Activated T-helper 1 cell treated with Interleukin-2 at 50 U/mL for 16 hours (primary cell): Measurements from ENCODE around the gene TMPRSS6.

Source experiments
- DNase-seq: peaks from one replicate; pipeline ENCODE4 v3.0.0-alpha.2; 2020; ENCODE audit warnings: low read depth

TMPRSS6 gene

DNA sequence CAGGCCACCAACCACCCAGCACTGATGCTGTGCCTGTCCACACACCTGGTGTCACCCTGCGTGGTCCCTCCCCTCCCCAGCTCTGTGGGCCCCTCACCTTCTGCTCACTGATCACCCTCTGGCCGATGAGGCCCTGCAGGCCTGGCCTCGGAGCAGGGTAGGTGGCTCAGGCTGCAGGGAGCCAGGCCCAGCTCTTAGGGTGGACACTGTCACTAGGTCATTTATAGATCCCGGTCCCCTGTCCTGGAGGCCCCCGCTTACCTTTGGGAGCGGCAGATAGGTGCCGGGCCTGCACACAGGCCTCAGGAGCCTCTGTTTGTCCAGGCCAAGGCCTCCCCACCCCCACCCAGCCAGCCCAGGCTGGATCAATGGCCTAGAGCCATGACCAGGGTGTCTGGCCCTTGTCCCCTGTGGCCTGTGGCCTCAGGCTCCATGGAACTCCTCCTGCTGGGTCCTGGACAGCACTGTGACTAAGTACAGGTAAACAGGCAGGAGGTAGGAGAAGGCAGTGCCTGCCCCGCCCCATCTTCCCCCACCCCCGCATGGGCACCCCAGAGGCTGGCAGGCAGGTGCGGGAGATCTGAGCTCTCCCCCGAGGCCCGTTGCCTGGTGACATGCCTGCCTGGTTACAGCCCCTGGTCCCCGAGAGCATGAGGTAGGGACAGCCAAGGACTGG lies at the start of gene TMPRSS6:
TMPRSS6 (minus strand) TSS at position 472 of the 676 bp plus-strand sequence. CDS start 6,296 bp downstream, outside the sequence.
- no peak for DNase-seq

DNA sequence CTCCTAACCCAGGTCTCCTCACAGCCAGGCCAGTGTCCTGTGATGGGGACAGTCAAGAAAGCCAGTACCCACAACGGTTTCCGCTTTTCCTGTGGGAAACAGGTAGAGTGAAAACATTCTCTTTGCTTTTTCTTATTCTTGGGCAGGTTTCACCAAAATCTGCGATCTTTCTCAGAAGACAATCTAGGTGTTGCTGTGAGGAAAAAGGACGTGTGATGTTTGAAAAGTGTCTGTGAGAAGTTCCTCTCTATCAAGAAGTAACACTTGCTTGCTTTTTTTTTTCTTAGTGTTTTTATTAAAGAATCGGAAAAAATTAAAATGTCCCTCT lies 49.4 kb upstream of the TMPRSS6 start:
- no peak for DNase-seq

DNA sequence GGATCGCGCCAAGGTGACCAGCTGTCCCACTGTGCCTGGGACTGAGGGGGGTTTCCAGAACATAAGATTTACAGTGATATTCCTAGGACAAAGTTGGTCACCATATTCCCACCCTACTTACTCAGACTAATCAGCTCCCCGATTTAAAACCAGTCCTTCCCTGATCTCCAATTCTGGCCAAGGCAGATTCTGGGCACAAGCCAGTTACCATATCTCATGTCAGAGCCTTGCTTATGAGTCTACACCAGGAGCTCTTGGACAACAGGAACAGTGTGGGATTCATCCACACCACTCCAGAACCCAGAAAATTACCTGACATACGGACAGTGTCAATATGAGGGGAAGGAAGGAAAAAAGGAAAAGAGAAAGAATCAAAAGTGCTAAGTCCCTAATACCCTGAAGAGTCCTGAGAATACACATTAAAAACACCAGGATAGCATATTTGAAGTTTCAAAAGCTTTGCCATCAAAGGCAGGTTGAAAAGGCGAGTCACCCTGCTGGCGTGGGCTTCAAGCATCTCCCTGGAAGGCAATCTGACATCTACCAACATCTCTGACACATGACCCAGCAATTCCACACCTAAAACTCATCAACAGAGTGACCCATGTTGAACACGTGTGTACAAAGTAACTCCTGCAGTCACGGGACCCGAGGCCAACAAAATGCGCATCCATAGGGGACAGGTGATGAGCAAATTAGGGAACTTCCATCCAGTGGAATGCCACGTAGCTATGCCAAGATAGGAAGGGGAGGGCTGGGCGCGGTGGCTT lies 48.2 kb upstream of the TMPRSS6 start:
- no peak for DNase-seq

DNA sequence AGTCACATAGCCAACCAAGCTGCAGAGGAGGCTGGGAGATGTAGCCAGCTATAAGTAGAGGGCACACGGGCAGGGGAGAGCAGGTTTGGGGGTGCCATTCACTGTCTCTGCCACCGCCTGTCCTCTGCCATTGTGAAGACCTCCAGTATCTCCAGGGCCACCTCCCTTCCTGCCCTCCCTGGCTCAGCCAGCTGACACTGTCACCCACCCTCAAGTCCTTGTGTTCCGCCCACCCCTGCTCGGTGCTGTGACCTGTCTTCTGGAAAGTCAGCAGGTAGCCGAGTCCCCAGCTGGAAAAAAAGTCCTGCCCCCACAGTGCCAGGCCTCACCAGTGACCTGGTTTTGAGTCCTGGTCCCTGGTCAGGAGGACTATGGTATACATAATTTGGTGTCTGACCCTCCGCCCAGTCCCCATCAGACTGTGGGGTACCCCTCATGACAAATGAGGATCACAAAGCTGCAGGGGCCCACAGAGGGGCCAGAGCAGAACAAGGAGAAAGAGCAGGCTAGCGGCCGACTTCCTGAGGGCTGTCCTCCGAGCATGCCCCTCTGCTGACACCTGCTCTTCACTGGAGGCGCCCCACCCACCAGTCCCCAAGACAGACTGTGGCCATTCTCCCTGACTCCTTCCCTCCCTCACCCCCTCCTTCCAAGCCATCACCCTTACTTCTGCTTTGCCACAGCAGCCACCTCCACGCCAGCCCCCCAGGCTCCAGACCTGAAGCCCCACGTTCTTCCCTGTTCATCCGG lies 47.3 kb upstream of the TMPRSS6 start:
- DNase-seq = no peak

DNA sequence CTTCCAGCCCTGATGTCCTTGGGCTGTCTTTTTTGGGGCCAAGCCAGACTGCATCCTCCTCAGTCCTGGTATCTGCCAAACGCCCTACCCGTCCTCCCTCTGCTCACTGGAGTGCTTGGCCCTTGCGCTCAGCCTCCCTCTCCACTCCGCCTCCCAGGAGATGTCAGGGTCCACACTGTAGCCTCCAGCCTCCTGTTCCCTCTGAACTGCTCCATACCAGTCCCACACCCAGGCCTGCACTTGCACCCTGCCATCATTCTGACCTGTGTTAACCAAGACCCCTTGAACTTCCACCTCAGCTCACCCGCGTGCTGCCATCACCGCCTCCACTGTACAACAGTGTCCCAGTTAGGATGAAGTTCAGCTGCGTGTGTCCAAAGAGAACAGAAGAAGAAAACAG lies 46.5 kb upstream of the TMPRSS6 start:
- DNase-seq = no peak

DNA sequence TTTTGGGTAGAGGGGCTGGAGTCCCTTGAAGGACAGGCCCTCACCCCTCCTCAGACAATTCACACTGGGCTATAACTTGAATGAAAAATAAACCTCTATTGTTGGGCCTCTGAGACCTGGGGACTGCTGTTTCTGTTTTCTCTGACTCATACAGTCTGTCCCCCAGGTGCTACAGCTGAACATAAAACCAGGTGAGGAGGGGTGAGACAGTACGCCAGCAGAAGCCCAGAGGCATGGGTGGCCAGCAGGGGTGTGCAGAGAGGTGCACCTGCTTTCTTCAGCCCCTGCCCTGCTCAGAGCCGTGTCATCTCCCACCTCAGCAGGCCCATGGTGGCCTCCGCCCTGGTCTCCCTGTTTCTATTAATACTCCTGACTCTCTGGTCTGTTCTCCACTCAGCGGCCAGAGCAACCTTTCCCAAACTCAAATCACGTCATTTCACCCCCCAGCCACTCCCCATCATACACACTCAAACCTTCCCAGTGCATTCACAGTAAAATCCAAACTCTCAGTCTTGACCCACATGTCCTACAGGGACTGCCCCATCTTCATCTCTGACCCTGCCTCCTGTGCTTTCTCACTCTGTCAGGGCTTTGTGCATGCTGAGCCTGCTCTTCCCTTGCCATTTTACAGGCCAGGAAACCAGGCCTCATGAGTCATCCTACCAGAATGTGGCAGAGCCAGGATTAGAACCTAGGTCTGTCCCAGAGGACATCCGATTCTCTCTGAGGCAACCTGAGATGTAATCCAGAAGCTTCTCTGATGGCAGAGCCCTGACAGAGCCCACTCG lies 45.6 kb upstream of the TMPRSS6 start:
- DNase-seq = no peak

DNA sequence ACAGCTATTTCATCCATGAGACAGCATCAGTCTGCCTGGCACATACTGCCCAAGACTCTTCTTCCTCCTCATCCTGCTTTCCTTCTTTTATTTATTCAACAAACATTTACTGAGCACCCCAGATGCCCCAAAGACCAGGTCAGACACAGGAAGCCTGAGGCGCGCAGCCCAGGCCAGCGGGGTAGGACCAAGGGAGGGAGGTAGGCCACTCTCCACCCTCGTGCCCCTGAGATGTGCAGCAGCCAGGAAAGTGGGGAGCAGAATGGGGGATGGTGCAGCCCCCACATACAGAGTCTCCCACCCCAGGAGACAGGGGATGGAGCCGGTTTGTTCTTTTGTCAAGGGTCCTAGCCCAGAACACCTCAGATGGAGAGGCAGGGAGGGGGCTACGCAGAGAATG lies 44.4 kb upstream of the TMPRSS6 start:
- DNase-seq = no peak

DNA sequence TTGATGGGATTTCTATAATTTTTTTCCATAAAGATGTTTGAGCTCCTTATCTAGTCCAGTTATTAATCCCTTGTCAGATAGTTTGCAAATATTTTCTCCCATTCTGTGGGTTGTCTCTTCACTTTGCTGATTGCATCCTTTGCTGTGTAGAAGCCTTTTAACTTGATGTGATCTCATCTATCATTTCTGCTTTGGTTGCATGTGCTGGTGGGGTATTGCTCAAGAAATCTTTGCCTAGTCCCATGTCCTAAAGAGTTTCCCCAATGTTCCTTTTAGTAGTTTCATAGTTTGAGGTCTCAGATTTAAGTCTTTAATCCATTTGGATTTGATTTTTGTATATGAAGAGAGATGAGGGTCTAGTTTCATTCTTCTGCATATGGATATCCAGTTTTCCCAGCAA lies 41.9 kb upstream of the TMPRSS6 start:
- DNase-seq = no peak

DNA sequence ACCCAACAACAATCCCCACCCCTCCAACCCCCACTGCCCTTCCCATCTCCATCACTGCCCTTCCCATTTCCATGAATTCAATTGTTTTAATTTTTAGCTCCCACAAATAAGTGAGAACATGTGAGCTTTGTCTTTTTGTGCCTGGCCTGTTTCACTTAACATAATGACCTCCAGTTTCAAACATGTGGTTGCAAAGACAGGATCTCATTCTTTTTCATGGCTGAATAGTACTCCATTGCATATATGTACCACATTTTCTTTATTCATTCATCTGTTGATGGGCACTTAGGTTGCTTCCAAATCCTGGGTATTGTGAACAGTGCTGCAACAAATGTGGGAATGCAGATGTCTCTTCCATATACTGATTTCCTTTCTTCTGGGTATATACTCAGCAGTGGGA lies 41.2 kb upstream of the TMPRSS6 start:
- DNase-seq = no peak

DNA sequence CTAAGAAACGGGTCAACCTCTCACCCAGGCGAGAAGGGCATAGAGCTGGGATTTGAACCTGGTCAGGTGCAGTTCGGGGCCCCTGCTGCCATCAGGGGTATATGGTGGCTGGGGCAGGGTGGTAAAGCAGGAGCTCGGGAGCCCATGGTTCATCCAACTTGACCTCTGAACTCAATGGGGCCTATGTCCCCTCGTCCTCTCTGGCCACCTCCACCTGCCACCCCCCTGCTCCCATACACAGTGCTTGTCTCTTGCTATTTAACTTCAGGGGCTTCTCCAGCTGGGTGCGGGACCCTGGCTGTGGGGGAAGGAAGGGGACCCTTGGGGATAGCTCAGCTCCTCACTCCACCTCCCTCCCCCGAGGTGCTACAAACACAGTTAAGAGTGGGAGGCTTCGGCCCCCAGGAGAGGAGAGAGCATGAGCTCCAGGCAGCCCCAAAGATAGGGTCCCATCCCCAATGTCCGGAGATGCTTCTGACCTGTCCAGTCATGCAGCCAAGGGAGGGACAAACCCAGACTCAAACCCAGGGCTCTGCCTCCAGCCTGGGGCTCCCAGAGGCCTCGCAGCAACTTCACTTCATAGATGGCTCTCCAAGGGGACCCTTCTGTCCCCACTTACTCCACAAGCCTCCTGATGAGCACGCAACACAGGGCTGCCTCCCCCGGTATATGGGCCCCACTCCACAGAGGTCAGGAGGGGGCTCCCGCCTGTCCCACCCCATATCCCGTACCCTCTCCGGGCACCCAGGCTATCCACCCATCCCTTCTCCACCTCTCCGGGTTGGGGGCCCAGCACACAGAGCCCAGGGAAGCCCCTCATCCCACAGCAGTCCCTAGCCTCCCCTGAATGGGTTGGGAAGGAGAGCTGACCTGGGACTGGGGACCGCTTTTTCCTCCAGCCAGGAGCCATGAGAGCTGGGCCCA lies 39.5 kb upstream of the TMPRSS6 start:
- DNase-seq = no peak

DNA sequence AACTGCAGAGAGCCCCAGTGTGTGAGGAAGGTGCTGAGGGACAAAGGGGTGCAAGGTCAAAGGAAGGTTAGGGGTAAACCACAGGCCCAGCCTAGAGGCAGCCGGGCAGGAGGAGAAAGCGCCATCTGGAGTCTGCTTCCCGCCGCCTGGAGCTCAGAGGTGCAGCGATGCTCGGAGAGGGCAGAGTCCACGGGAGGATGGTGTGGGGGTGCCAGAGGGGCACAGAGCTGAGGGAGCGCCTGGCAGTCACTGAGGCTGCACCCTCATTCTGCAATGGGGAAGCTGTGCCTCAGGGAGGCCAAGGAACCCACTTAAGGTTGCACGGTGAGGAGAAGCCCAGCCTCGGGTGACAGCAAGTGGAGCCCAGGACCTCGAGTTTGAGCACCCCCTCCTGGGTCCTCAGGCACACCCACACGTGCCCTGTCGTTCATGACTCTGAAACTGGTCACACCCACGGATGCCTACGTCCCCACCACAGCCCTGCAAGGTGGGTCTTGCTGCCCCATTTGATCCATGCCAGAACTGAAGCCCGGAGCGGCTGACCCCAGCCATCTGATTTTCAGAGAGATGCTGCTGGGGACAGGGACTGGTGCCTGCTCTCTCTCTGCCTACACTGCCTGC lies 38.6 kb upstream of the TMPRSS6 start:
- DNase-seq = no peak

DNA sequence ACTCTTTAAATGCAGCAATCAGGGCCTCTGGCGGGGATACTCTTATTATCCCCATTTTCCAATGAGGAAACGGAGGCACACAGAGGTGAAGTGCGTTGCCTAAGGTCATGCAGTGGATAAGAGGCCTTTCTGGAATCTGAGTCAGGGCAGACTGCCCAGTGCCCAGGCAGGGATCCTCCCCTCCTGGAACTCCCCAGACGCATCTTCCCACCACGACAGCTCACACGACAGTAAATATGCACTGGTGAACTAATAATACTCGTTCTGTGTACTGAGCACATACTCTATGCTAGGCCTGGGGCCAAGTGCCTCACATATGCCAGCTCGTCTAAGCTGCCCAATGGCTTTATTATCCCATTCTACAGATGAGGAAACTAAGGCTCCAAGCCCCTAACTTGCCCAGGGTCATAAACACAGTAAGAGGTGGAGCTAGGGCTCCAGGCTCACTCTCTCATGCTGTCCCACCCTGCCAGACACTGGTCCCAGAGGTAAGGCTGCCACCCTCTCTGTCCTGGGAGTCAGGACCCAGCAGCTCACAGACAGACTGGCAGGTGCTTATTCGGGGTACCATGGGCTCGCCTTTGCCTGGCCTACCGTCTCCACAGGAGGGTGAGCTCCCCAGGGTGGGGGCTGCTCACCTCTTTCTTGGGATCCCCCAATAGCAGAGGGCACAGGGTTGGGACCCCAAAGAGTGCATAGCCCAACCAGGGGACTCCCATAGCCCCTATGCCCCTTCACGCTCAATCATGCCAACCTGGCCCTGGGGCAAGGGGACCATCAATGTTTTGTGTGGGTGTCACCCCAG lies 37.9 kb upstream of the TMPRSS6 start:
- no peak for DNase-seq

DNA sequence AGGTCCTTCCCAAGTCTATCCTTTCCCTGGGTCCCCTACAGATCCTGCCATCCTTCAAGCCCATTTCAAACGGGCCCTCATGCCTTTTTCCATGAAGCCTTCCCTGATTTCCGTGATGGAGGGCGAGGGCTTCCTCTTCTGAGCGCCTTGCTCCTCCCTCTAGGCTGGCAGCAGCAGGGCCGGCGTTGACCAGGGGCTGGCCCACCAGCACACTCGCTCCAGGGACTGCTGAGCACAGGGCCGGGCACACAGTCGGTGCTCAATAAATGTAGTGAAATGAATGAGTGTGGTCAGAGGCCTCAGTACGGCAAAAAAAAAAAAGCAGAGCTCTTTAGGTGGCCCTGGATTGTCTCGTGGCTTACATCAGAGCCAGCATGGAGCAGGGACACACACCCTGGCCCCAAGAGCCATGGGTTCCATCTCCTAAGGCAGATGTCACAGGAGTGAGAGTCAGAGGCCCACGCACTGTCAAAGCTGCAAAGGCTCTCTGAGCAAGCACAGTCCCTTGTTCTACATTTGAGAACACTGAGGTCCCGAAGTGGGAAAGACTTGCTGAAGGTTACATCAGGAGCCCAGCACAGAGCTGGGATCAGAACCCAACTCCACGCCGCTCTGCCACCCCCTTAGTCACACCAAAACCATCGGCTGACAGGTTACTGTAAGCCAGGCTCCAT lies 37.1 kb upstream of the TMPRSS6 start:
- DNase-seq = no peak

DNA sequence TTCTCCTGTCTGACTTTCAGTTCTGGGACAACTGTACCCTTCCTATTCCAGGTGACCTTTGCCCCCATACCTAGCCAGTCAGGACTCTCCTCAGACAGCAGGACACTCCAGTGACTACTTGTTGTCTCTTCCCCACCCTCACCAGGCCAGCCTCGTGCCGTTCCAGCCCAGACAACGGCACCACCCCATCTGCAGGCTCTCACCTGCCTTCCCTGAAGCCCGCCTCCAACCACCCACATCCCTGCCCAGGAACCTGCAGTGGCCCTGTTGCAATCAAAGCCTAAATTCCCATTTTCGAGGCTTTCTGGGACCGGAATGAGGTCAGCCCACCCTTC lies 36.5 kb upstream of the TMPRSS6 start:
- no peak for DNase-seq

DNA sequence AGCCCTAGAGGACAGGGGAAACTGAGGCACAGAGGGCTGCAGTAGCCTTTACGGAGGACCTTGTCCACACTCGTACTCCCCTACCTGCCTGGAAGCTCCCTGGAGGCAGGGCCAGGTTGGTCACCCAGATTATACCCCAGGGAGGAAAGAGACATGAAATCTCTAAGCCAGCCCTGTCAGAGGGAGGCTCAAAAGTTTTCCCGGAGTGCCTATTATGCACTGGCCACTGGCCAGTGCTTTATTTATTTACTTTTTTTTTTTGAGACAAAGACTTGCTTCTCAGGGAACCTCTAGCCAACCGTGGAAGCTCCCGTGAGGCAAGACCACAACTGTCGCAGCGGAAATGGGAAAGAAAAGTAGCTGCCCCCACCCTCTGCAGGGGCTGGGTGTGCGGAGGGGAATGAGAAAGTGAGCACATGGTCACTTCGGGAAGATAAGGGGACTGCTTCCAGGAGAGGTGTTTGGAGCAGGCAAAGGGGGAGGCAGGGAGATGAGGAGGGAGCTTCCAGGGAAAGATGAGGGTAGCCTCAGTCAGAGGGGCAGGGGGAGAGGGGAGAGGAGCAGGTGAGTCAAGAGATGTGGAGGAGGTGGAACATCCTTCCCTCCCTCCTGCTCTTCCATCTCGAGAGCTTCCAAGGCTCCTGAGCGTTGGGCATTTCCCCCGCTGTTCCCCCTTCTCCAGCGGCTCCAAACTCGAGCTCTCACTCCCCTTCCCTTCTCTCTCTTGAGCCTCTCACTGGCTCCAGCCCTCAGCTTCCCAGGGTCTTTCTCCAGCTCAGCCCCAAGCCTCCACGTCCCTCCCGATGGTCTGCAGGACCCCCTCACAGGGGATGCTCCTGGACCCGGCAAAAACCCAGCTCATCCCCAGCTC lies 35.9 kb upstream of the TMPRSS6 start:
- no peak for DNase-seq

DNA sequence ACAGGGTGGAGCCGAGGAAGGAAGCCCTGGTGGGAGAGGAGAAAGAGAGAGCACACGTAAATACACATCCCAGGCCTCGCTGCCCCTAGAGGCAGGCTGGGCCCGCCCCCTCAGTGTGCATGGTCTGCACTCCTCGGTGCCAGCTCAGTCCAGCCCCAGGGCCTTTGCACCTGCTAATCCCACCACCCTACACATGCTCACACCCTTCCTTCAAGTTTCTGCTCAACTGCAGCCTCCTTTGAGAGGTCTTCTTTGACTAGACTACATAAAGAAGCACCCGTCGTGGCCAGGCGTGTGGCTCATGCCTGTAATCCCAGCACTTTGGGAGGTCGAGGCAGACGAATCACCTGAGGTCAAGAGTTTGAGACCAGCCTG lies 34.7 kb upstream of the TMPRSS6 start:
- no peak for DNase-seq

DNA sequence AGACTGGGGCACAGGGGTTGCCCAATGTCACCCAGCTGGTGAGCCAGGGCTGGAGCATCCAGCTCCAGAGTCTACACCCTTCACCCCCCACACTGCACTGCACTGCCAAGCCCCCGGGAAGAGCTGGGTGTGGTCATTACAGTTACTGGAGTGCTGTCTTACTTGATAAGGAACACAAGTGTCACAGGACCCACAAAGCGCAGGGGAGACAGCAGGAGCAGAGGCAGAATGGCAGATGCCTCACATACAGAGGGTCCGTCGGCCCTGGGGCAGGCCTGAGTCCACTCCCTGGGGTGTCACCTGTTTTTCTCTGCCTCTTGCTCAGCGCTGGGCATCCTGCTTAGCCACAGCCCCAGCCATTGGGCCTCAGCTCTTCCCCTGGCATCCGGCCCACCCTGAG lies 32.5 kb upstream of the TMPRSS6 start:
- no peak for DNase-seq

DNA sequence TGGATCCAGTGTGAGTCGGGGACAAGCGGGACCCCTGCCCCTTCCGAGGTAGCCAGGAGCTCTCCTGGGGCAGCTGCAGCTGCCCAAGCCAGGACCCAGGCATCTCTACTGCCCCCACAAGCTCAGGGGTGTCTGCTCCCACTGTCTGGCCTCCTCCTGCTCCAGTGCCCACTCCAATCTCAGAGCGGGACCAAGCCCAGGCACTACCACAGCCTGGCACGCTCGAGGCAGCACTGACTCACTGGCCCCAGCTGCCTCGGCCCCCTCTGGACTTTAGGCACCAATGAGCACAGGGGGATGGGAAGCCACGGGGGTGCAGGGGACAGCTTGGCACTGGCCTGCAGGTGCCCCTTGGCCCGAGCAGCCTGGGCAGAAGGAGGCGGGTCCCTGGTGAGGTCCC lies 32.0 kb upstream of the TMPRSS6 start:
- DNase-seq = no peak
